K562 (cell line): Measurements from ENCODE around the gene CUEDC2. TPM values are rescaled to one million over a fixed set of nuclear protein-coding genes. Genes with fewer than 3 reads are reported as not detected.

Experiments
- BHLHE40 ChIP-seq: IDR thresholded peaks from 2 replicates; pipeline ENCODE4 v1.6.1; 2011; ENCODE audit warnings: low read length, improper control_type of control experiment
- BRD4 ChIP-seq: fragments of 200-600 bp; sonication (generic); IDR thresholded peaks from 2 replicates; pipeline ENCODE4 v1.6.1; 2017; ENCODE audit warnings: inconsistent platforms
- CEBPB ChIP-seq: fragments of 450-650 bp; IDR thresholded peaks from 2 replicates; pipeline ENCODE4 v1.6.1; 2016; ENCODE audit warnings: missing genetic modification characterization, missing compliant biosample characterization
- EGR1 ChIP-seq: fragments of 450-650 bp; conservative IDR thresholded peaks from 2 replicates; pipeline ENCODE4 v1.6.1; 2017; ENCODE audit warnings: mild to moderate bottlenecking
- EP300 ChIP-seq: IDR thresholded peaks from 2 replicates; pipeline ENCODE4 v1.6.1; 2012; ENCODE audit warnings: low read length, improper control_type of control experiment
- FOS ChIP-seq: IDR thresholded peaks from 3 replicates; pipeline ENCODE4 v1.6.1; 2011; ENCODE audit not compliant: insufficient read length; ENCODE audit errors: extremely low read depth
- NONO ChIP-seq, 2 experiments: fragments of 200-400 bp in 1 of 2; fragments of 450-650 bp in 1 of 2; formaldehyde crosslinking in 1 of 2; IDR thresholded peaks; 2 replicates each; pipeline ENCODE4 v1.6.1; 2017; ENCODE audit warnings: low read depth in 2 of 2, mild to moderate bottlenecking in 2 of 2, moderate library complexity in 2 of 2, low read length in 1 of 2
- POLR2B ChIP-seq: fragments of 450-650 bp; IDR thresholded peaks from 2 replicates; pipeline ENCODE4 v1.6.1; 2018; ENCODE audit warnings: low read depth; ENCODE audit not compliant: partially characterized antibody
- RBM39 ChIP-seq: fragments of 200-400 bp; formaldehyde crosslinking; optimal IDR thresholded peaks from 2 replicates; pipeline ENCODE3; 2018; ENCODE audit warnings: low read depth, low read length
- SFPQ ChIP-seq: fragments of 200-400 bp; formaldehyde crosslinking; IDR thresholded peaks from 2 replicates; pipeline ENCODE4 v1.6.1; 2017; ENCODE audit warnings: mild to moderate bottlenecking, low read depth, low read length, moderate library complexity
- SRSF3 ChIP-seq: fragments of 200-400 bp; formaldehyde crosslinking; IDR thresholded peaks from 2 replicates; pipeline ENCODE4 v1.6.1; 2016; ENCODE audit warnings: mild to moderate bottlenecking, low read length, moderate library complexity; ENCODE audit not compliant: insufficient read depth
- ZFP1 ChIP-seq: fragments of 450-650 bp; formaldehyde crosslinking; IDR thresholded peaks from 2 replicates; pipeline ENCODE4 v1.4.0; 2020; ENCODE audit warnings: mild to moderate bottlenecking, mixed read lengths
- polyA plus RNA-seq, 8 experiments: library from polyadenylated mRNA; depleted of rRNA in 4 of 8; stranded (reverse) in 5 of 8; unstranded in 3 of 8; fragments of >200 nt; fragmentation: Nextera tagmentation in 2 of 8; fragmentation: Illumina TruSeq in 1 of 8; extraction: Ambion mirVana in 2 of 8; extraction: Trizol in 1 of 8; gene quantifications; 2 replicates each; pipeline versions ENCODE4 v1.2.1 to v1.2.3, GENCODE V29; 2011 to 2014; ENCODE audit warnings: inconsistent platforms in 1 of 8, missing spikeins in 1 of 8
- total RNA-seq, 7 experiments: library from RNA; depleted of rRNA in 6 of 7; stranded (reverse); fragments of >200 nt in 6 of 7; fragmentation: Illumina TruSeq in 2 of 7; extraction: Trizol in 2 of 7; gene quantifications; 2 replicates each; pipeline versions ENCODE4 v1.2.1 to v1.2.3, GENCODE V29; 2011 to 2021; ENCODE audit warnings: low replicate concordance in 1 of 7
- TF ChIP-seq, protein P1 (sequence below): fragments of 200-800 bp; sonication (Bioruptor generic); IDR thresholded peaks from 2 replicates; pipeline ENCODE4 v1.6.1; 2016; ENCODE audit warnings: missing genetic modification characterization, missing compliant biosample characterization
- TF ChIP-seq, protein P2 (sequence below): sonication (generic); formaldehyde crosslinking; IDR thresholded peaks from 2 replicates; pipeline ENCODE4 v1.8.0; 2022; ENCODE audit warnings: missing genetic modification reagents, mild to moderate bottlenecking, borderline replicate concordance
- TF ChIP-seq, protein P3 (sequence below): fragments of 250-450 bp; sonication (Bioruptor Pico); IDR thresholded peaks from 2 replicates; pipeline ENCODE4 v1.4.0; 2020; ENCODE audit warnings: mild to moderate bottlenecking, moderate library complexity

CUEDC2 gene
- total and polyA plus RNA-seq, 9 of the 15 experiments (the other 6 are each of a cell fraction or from before 2014, with no cell fraction given) = 8.5 to 48.9 (median 27.4) TPM

DNA sequence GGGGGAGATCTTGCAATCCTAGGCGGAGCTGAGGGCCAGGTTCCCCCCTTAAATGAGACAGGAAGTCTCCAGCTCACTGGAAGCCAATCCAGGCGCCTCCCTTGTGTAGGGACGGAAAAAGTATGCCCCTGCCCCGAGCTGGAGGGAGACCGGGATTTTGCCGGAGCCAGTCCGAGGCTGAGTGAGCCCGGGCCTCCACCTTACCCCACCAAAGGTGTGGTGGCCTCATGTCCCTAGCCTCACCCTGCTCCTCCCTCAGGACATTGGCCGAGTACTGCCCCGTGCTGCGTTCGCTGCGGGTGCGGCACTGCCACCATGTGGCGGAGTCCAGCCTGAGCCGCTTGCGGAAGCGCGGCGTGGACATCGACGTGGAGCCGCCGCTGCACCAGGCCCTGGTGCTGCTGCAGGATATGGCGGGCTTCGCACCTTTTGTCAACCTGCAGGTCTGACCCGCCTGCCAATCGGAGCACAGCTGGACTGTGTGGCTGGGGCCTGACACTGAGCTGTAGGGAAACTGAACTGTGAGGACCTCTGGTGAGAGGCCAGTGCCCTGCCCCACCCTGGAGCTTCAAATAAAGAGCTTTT, 9.7 kb downstream of the CUEDC2 start (continued):
- TF ChIP-seq, protein P1, sequence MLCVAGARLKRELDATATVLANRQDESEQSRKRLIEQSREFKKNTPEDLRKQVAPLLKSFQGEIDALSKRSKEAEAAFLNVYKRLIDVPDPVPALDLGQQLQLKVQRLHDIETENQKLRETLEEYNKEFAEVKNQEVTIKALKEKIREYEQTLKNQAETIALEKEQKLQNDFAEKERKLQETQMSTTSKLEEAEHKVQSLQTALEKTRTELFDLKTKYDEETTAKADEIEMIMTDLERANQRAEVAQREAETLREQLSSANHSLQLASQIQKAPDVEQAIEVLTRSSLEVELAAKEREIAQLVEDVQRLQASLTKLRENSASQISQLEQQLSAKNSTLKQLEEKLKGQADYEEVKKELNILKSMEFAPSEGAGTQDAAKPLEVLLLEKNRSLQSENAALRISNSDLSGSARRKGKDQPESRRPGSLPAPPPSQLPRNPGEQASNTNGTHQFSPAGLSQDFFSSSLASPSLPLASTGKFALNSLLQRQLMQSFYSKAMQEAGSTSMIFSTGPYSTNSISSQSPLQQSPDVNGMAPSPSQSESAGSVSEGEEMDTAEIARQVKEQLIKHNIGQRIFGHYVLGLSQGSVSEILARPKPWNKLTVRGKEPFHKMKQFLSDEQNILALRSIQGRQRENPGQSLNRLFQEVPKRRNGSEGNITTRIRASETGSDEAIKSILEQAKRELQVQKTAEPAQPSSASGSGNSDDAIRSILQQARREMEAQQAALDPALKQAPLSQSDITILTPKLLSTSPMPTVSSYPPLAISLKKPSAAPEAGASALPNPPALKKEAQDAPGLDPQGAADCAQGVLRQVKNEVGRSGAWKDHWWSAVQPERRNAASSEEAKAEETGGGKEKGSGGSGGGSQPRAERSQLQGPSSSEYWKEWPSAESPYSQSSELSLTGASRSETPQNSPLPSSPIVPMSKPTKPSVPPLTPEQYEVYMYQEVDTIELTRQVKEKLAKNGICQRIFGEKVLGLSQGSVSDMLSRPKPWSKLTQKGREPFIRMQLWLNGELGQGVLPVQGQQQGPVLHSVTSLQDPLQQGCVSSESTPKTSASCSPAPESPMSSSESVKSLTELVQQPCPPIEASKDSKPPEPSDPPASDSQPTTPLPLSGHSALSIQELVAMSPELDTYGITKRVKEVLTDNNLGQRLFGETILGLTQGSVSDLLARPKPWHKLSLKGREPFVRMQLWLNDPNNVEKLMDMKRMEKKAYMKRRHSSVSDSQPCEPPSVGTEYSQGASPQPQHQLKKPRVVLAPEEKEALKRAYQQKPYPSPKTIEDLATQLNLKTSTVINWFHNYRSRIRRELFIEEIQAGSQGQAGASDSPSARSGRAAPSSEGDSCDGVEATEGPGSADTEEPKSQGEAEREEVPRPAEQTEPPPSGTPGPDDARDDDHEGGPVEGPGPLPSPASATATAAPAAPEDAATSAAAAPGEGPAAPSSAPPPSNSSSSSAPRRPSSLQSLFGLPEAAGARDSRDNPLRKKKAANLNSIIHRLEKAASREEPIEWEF (CRISPR knock-in tag) = no peak
- TF ChIP-seq NONO (IDR thresholded peaks at IDR 0.05; ENCODE audit: low read depth in 2 of 2, low read length in 1 of 2) (no peak), SRSF3 (no peak), POLR2B (peak; percentile 15), CEBPB (0 out of 2 replicates have a peak, but pooled peaks have one; percentile 10), EP300 (no peak), RBM39 (peak; percentile 52), BRD4 (no peak; the same call in 1 of the 2 replicates), ZFP1 (CRISPR knock-in tag) (no peak), SFPQ (no peak), EGR1 (no peak), FOS (no peak), BHLHE40 (peak; percentile 65)
- TF ChIP-seq, protein P2, sequence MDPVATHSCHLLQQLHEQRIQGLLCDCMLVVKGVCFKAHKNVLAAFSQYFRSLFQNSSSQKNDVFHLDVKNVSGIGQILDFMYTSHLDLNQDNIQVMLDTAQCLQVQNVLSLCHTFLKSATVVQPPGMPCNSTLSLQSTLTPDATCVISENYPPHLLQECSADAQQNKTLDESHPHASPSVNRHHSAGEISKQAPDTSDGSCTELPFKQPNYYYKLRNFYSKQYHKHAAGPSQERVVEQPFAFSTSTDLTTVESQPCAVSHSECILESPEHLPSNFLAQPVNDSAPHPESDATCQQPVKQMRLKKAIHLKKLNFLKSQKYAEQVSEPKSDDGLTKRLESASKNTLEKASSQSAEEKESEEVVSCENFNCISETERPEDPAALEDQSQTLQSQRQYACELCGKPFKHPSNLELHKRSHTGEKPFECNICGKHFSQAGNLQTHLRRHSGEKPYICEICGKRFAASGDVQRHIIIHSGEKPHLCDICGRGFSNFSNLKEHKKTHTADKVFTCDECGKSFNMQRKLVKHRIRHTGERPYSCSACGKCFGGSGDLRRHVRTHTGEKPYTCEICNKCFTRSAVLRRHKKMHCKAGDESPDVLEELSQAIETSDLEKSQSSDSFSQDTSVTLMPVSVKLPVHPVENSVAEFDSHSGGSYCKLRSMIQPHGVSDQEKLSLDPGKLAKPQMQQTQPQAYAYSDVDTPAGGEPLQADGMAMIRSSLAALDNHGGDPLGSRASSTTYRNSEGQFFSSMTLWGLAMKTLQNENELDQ = no peak
- TF ChIP-seq, protein P3, sequence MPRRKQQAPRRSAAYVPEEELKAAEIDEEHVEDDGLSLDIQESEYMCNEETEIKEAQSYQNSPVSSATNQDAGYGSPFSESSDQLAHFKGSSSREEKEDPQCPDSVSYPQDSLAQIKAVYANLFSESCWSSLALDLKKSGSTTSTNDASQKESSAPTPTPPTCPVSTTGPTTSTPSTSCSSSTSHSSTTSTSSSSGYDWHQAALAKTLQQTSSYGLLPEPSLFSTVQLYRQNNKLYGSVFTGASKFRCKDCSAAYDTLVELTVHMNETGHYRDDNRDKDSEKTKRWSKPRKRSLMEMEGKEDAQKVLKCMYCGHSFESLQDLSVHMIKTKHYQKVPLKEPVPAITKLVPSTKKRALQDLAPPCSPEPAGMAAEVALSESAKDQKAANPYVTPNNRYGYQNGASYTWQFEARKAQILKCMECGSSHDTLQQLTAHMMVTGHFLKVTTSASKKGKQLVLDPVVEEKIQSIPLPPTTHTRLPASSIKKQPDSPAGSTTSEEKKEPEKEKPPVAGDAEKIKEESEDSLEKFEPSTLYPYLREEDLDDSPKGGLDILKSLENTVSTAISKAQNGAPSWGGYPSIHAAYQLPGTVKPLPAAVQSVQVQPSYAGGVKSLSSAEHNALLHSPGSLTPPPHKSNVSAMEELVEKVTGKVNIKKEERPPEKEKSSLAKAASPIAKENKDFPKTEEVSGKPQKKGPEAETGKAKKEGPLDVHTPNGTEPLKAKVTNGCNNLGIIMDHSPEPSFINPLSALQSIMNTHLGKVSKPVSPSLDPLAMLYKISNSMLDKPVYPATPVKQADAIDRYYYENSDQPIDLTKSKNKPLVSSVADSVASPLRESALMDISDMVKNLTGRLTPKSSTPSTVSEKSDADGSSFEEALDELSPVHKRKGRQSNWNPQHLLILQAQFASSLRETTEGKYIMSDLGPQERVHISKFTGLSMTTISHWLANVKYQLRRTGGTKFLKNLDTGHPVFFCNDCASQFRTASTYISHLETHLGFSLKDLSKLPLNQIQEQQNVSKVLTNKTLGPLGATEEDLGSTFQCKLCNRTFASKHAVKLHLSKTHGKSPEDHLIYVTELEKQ (CRISPR knock-in tag) = no peak
